Endothelial cell of umbilical vein (primary cell): Measurements from ENCODE around the gene PARP1. TPM values are rescaled to one million over a fixed set of nuclear protein-coding genes. Genes with fewer than 3 reads are reported as not detected.

ENCODE experiments used
- BruUV-seq: library from RNA; stranded (reverse); fragments of 400-500 nt; replicated peaks from 2 replicates; lab custom pipeline; 2021; lab: Mats Ljungman, UMichigan
- CTCF ChIA-PET: fragments of 300-600, 350-600 bp; sonication (Branson Sonifier 250); formaldehyde crosslinking; loops from one replicate; lab custom pipeline; 2021; ENCODE audit warnings: antibody characterized with exemption, inconsistent platforms; lab: Charles Lee
- POLR2A ChIA-PET: fragments of 300-600, 350-600 bp; sonication (Branson Sonifier 250); formaldehyde crosslinking; loops from one replicate; lab custom pipeline; 2021; ENCODE audit warnings: antibody characterized with exemption, inconsistent platforms; lab: Charles Lee
- DNase-seq: peaks from one replicate; pipeline ENCODE4 v3.0.0-alpha.2; 2011; ENCODE audit warnings: low read depth, low spot score
- FAIRE-seq: peaks from 2 replicates; lab custom pipeline; 2011; peaks lifted over from hg19 to GRCh38; lab: Jason Lieb, UNC
- H2AFZ ChIP-seq: 2 replicates; pipeline ENCODE4 v1.6.0; 2012; ENCODE audit warnings: low read depth, low read length, control low read depth, inconsistent platforms
- H3K27ac ChIP-seq: 2 replicates; pipeline ENCODE4 v1.5.1; 2011; ENCODE audit warnings: low read depth, mild to moderate bottlenecking, control low read depth, low read length, moderate library complexity; ENCODE audit not compliant: insufficient read depth
- H3K27me3 ChIP-seq, 2 experiments: 2 replicates each; pipeline versions ENCODE4 v1.6.0 to v1.6.1; 2011; ENCODE audit warnings: low read length in 2 of 2, mixed read lengths in 1 of 2; ENCODE audit not compliant: control insufficient read depth in 2 of 2, insufficient read depth in 2 of 2
- H3K36me3 ChIP-seq, 2 experiments: 2 replicates in 1 of 2; 3 replicates in 1 of 2; pipeline ENCODE4 v1.5.1; 2011; ENCODE audit warnings: low read length in 2 of 2, mild to moderate bottlenecking in 1 of 2, moderate library complexity in 1 of 2; ENCODE audit not compliant: control insufficient read depth in 2 of 2, insufficient read depth in 2 of 2; ENCODE audit errors: extremely low read depth in 1 of 2
- H3K4me1 ChIP-seq: 3 replicates; pipeline ENCODE4 v1.5.1; 2011; ENCODE audit warnings: mild to moderate bottlenecking, low read length; ENCODE audit not compliant: control insufficient read depth, insufficient read depth; ENCODE audit errors: extremely low read depth
- H3K4me2 ChIP-seq: 2 replicates; pipeline ENCODE4 v1.6.1; 2011; ENCODE audit warnings: low read length, control low read depth, mixed read lengths; ENCODE audit not compliant: insufficient read depth
- H3K4me3 ChIP-seq, 3 experiments: fragments of 200-600 bp in 1 of 3; sonication (generic), shearing (Covaris generic) in 1 of 3; replicated peaks in 1 of 3; 2 replicates each; pipeline ENCODE4 v1.5.1; 2011 to 2016; ENCODE audit warnings: control low read depth in 3 of 3, low read length in 3 of 3, mild to moderate bottlenecking in 2 of 3, inconsistent platforms in 1 of 3, low read depth in 1 of 3, moderate library complexity in 1 of 3; ENCODE audit not compliant: insufficient read depth in 1 of 3
- H3K79me2 ChIP-seq: 2 replicates; pipeline ENCODE4 v1.6.0; 2012; ENCODE audit warnings: low read length, inconsistent platforms; ENCODE audit not compliant: control insufficient read depth, insufficient read depth
- H3K9ac ChIP-seq: replicated peaks from 2 replicates; pipeline ENCODE3; 2011; ENCODE audit warnings: low read length, control low read depth; ENCODE audit not compliant: insufficient read depth; ENCODE audit errors: extremely low read depth
- H3K9me1 ChIP-seq: replicated peaks from 3 replicates; pipeline ENCODE4 v1.6.0; 2011; ENCODE audit warnings: mild to moderate bottlenecking, low read length; ENCODE audit not compliant: control insufficient read depth, insufficient read depth; ENCODE audit errors: extremely low read depth
- H3K9me3 ChIP-seq: replicated peaks from 2 replicates; pipeline ENCODE4 v1.5.1; 2012; ENCODE audit warnings: low read length, inconsistent platforms; ENCODE audit not compliant: control insufficient read depth, insufficient read depth
- H4K20me1 ChIP-seq: replicated peaks from 2 replicates; pipeline ENCODE3; 2011; ENCODE audit warnings: mild to moderate bottlenecking, low read length; ENCODE audit not compliant: control insufficient read depth, insufficient read depth; ENCODE audit errors: extremely low read depth
- EZH2 ChIP-seq: IDR thresholded peaks from 2 replicates; pipeline ENCODE4 v1.6.1; 2012; ENCODE audit warnings: borderline replicate concordance, low read depth, mild to moderate bottlenecking, moderate library complexity, low read length, inconsistent platforms; ENCODE audit not compliant: severe bottlenecking
- FOS ChIP-seq: IDR thresholded peaks from 2 replicates; pipeline ENCODE4 v1.6.1; 2011; ENCODE audit warnings: mild to moderate bottlenecking, low read length, moderate library complexity, borderline replicate concordance; ENCODE audit not compliant: insufficient read depth
- GATA2 ChIP-seq: IDR thresholded peaks from 2 replicates; pipeline ENCODE4 v1.7.0; 2011; ENCODE audit warnings: low read depth, mild to moderate bottlenecking, moderate library complexity, mixed read lengths, low read length; ENCODE audit not compliant: insufficient read length, insufficient read depth
- JUN ChIP-seq: IDR thresholded peaks from 2 replicates; pipeline ENCODE4 v1.6.1; 2011; ENCODE audit warnings: borderline replicate concordance, low read depth; ENCODE audit not compliant: insufficient read length, insufficient read depth
- MYC ChIP-seq: IDR thresholded peaks from one replicate; pipeline ENCODE4 v1.6.1; 2011; ENCODE audit warnings: mild to moderate bottlenecking, low read depth, low read length
- POLR2A ChIP-seq: IDR thresholded peaks from 2 replicates; pipeline ENCODE4 v1.6.1; 2012; ENCODE audit warnings: low read depth, mild to moderate bottlenecking, control low read depth, low read length
- POLR2AphosphoS5 ChIP-seq: IDR thresholded peaks from 2 replicates; pipeline ENCODE4 v1.6.1; 2012; ENCODE audit warnings: low read depth, mild to moderate bottlenecking, control low read depth, low read length, moderate library complexity; ENCODE audit not compliant: insufficient read depth
- dilution Hi-C: fragments of 300-500 bp; cut with MboI; formaldehyde crosslinking; loops from one replicate; pipeline ENCODE4 v1.15.0; 2019; ENCODE audit warnings: low sequenced_read_pairs; ENCODE audit not compliant: extremely low pct_ligation_motif_present
- intact Hi-C: fragments of 100-400 bp; cut with micrococcal nuclease; formaldehyde crosslinking; loops from one replicate; pipeline ENCODE4 v1.10.0; 2022
- polyA plus RNA-seq, 4 experiments: library from polyadenylated mRNA; depleted of rRNA in 3 of 4; stranded (reverse) in 3 of 4; unstranded in 1 of 4; fragments of >200 nt; gene quantifications; 2 replicates each; pipeline versions ENCODE4 v1.2.1 to v1.2.3, GENCODE V29; 2011 to 2012; ENCODE audit warnings: missing spikeins in 1 of 4
- total RNA-seq: library from RNA; stranded (reverse); gene quantifications from 2 replicates; pipeline ENCODE4 v1.2.3, GENCODE V29; 2021
- TF ChIP-seq, protein P1 (sequence below), 2 donors: IDR thresholded peaks; 1 replicate in 1 of 2; 2 replicates in 1 of 2; pipeline ENCODE4 v1.5.1; 2011; ENCODE audit warnings: low read length in 2 of 2, mild to moderate bottlenecking in 2 of 2, moderate library complexity in 2 of 2, control low read depth in 1 of 2, inconsistent platforms in 1 of 2, low read depth in 1 of 2; ENCODE audit not compliant: insufficient read depth in 1 of 2; ENCODE audit errors: extremely low read depth in 1 of 2
- TF ChIP-seq, protein P2 (sequence below): IDR thresholded peaks from 2 replicates; pipeline ENCODE4 v1.6.1; 2011; ENCODE audit not compliant: insufficient read depth, insufficient read length

Gene PARP1
- total and polyA plus RNA-seq, 2 donors (not counting 3 experiments of a cell fraction or from before 2014, with no cell fraction given) = 136 to 160 TPM

DNA sequence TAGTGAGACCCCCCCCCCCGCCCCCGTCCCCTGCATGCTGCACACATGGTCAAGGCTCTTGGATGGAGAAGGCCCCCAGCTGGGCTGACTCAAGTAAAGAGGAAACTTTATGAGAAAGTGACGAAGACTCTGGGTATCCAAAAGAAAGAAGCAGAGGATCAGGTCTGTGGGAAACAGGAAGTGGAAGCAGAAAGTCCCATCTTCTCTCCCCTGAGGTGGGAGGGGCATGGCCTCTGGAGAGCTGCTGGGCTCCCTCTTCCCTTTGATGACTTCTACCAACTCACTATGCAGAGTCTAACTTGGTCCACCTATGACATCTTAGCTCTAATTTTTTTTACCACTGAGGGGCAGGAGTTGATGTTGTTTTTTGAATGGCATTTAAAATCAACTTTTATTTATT is 56.2 kb downstream of the PARP1 start:
- H3K9me3 ChIP-seq = no peaks in the 10 kb centered on the region
- H3K79me2 ChIP-seq = no peaks in the 10 kb centered on the region
- no TSS peak for BruUV-seq
- intact Hi-C loops = no loop called here
- no peak overlapping the region for H2AFZ ChIP-seq
- DNase-seq (no peak), FAIRE-seq (no peak)
- H3K27me3 ChIP-seq = no peaks in the 10 kb centered on the region
- no peak overlapping the region for H3K4me3 ChIP-seq
- CTCF ChIA-PET = no interaction called here
- no peak overlapping the region for H3K4me2 ChIP-seq
- H3K4me1 ChIP-seq = no peaks in the 10 kb centered on the region
- TF ChIP-seq, protein P1, sequence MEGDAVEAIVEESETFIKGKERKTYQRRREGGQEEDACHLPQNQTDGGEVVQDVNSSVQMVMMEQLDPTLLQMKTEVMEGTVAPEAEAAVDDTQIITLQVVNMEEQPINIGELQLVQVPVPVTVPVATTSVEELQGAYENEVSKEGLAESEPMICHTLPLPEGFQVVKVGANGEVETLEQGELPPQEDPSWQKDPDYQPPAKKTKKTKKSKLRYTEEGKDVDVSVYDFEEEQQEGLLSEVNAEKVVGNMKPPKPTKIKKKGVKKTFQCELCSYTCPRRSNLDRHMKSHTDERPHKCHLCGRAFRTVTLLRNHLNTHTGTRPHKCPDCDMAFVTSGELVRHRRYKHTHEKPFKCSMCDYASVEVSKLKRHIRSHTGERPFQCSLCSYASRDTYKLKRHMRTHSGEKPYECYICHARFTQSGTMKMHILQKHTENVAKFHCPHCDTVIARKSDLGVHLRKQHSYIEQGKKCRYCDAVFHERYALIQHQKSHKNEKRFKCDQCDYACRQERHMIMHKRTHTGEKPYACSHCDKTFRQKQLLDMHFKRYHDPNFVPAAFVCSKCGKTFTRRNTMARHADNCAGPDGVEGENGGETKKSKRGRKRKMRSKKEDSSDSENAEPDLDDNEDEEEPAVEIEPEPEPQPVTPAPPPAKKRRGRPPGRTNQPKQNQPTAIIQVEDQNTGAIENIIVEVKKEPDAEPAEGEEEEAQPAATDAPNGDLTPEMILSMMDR (IDR thresholded peaks at IDR 0.05; ENCODE audit: extremely low read depth in 1 of 2, insufficient read depth in 1 of 2, low read depth in 1 of 2, low read length in 2 of 2) = no peak
- no peak for TF ChIP-seq FOS
- no peak for TF ChIP-seq EZH2
- no peak for TF ChIP-seq POLR2AphosphoS5
- no peaks in the 10 kb centered on the region for H3K9me1 ChIP-seq
- H3K9ac ChIP-seq = no peak overlapping the region
- POLR2A ChIA-PET = no interaction called here
- no peaks in the 10 kb centered on the region for H4K20me1 ChIP-seq
- dilution Hi-C loops = no loop called here
- H3K27ac ChIP-seq = no peak overlapping the region
- H3K36me3 ChIP-seq = no peaks in the 10 kb centered on the region

DNA sequence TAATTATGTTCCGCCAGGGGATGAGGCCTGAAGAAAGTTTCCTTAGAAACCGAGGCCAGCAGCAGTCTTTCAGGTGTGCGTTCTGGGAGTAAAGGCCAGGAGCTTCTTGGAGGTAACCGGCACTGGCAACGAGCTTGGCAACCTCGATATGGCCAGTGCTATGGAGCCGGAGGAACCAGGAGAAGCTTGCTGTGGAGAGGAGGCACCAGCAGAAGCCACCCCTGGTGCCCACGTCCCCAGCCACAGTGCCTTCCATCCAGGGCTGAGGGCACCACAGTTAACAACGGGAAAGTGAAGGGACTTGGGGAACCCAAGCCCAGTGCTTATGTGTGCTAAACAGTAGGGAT is 57.4 kb downstream of the PARP1 start:
- dilution Hi-C loops (no loop called here), intact Hi-C loops (no loop called here)
- Histone ChIP-seq H3K9ac (no peak overlapping the region), H3K27ac (no peak overlapping the region), H3K4me2 (no peak overlapping the region), H4K20me1 (no peaks in the 10 kb centered on the region), H3K79me2 (no peaks in the 10 kb centered on the region), H3K9me1 (no peaks in the 10 kb centered on the region), H2AFZ (peak overlapping the region; percentile 33), H3K27me3 (no peaks in the 10 kb centered on the region), H3K9me3 (no peaks in the 10 kb centered on the region), H3K4me3 (no peak overlapping the region), H3K36me3 (no peaks in the 10 kb centered on the region), H3K4me1 (no peaks in the 10 kb centered on the region)
- no TSS peak for BruUV-seq
- no peak for TF ChIP-seq GATA2
- no peak for TF ChIP-seq POLR2A
- TF ChIP-seq, protein P2, sequence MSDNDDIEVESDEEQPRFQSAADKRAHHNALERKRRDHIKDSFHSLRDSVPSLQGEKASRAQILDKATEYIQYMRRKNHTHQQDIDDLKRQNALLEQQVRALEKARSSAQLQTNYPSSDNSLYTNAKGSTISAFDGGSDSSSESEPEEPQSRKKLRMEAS = no peak
- no peak for TF ChIP-seq FOS
- TF ChIP-seq MYC = no peak
- no peak for TF ChIP-seq JUN
- TF ChIP-seq POLR2AphosphoS5 = no peak
- TF ChIP-seq EZH2 = no peak
- TF ChIP-seq, protein P1 (IDR thresholded peaks at IDR 0.05; ENCODE audit: extremely low read depth in 1 of 2, insufficient read depth in 1 of 2, low read depth in 1 of 2, low read length in 2 of 2) = no peak
- POLR2A ChIA-PET = no interaction called here
- CTCF ChIA-PET = no interaction called here
- DNase-seq (no peak), FAIRE-seq (peak; percentile 8)
